Testis (tissue), 2 donors: ENCODE results near the gene KRT12.

Source experiments
- POLR2A ChIP-seq: fragments of 450-650 bp; IDR thresholded peaks from one replicate; pipeline ENCODE4 v1.6.1; 2017; ENCODE audit warnings: antibody characterized with exemption, mild to moderate bottlenecking, moderate library complexity
- TF ChIP-seq, protein P1 (sequence below), 3 experiments: fragments of 450-650 bp in 2 of 3; fragments of 200-600 bp in 1 of 3; sonication (generic) in 1 of 3; IDR thresholded peaks; one replicate each; pipeline ENCODE4 v1.5.1; 2016 to 2019; ENCODE audit warnings: antibody characterized with exemption in 3 of 3, mild to moderate bottlenecking in 2 of 3, moderate library complexity in 1 of 3

- TF ChIP-seq, protein P1, sequence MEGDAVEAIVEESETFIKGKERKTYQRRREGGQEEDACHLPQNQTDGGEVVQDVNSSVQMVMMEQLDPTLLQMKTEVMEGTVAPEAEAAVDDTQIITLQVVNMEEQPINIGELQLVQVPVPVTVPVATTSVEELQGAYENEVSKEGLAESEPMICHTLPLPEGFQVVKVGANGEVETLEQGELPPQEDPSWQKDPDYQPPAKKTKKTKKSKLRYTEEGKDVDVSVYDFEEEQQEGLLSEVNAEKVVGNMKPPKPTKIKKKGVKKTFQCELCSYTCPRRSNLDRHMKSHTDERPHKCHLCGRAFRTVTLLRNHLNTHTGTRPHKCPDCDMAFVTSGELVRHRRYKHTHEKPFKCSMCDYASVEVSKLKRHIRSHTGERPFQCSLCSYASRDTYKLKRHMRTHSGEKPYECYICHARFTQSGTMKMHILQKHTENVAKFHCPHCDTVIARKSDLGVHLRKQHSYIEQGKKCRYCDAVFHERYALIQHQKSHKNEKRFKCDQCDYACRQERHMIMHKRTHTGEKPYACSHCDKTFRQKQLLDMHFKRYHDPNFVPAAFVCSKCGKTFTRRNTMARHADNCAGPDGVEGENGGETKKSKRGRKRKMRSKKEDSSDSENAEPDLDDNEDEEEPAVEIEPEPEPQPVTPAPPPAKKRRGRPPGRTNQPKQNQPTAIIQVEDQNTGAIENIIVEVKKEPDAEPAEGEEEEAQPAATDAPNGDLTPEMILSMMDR (IDR thresholded peaks at IDR 0.05), result no peak
- TF ChIP-seq POLR2A, result no peak
Observed at GRCh38 chr17:40857535-40857934, 9.5 kb downstream of the KRT12 start.
